Kidney (tissue), 14 donors: Measurements from ENCODE around the gene ADPRS. TPM values are rescaled to one million over a fixed set of nuclear protein-coding genes. Genes with fewer than 3 reads are reported as not detected.

Source experiments
- DNase-seq, 5 donors: peaks; one replicate each; pipeline ENCODE4 v3.0.0-alpha.2; 2013 to 2020
- FAIRE-seq: peaks from 2 replicates; lab custom pipeline; 2012; peaks lifted over from hg19 to GRCh38; lab: Jason Lieb, UNC
- H3K27ac ChIP-seq, 2 donors: one replicate each; pipeline ENCODE4 v1.7.0; 2013; ENCODE audit warnings: low read depth in 2 of 2, low read length in 2 of 2, inconsistent platforms in 1 of 2
- H3K27me3 ChIP-seq: one replicate; pipeline ENCODE4 v1.7.1; 2013; ENCODE audit warnings: low read length, inconsistent platforms; ENCODE audit not compliant: control insufficient read depth, insufficient read depth
- H3K36me3 ChIP-seq, 3 donors: one replicate each; pipeline versions ENCODE4 v1.7.0 to v1.7.1; 2013; ENCODE audit warnings: low read length in 3 of 3, control low read depth in 1 of 3, inconsistent platforms in 1 of 3; ENCODE audit not compliant: insufficient read depth in 3 of 3, control insufficient read depth in 2 of 3
- H3K4me1 ChIP-seq, 3 donors: one replicate each; pipeline versions ENCODE4 v1.7.0 to v1.7.1; 2013; ENCODE audit warnings: low read length in 3 of 3, inconsistent platforms in 1 of 3, low read depth in 1 of 3; ENCODE audit not compliant: control insufficient read depth in 2 of 3, insufficient read depth in 2 of 3
- H3K4me3 ChIP-seq, 3 donors: one replicate each; pipeline versions ENCODE4 v1.7.0 to v1.8.1; 2013; ENCODE audit warnings: low read length in 3 of 3, control low read depth in 1 of 3, inconsistent platforms in 1 of 3
- H3K9ac ChIP-seq, 3 donors: one replicate each; pipeline versions ENCODE4 v1.7.0 to v1.7.1; 2013; ENCODE audit warnings: low read length in 3 of 3, control low read depth in 1 of 3, inconsistent platforms in 1 of 3
- H3K9me3 ChIP-seq, 3 donors: one replicate each; pipeline versions ENCODE4 v1.7.0 to v1.7.1; 2013; ENCODE audit warnings: low read length in 3 of 3, control low read depth in 1 of 3, inconsistent platforms in 1 of 3; ENCODE audit not compliant: control insufficient read depth in 2 of 3, insufficient read depth in 1 of 3
- CTCF ChIP-seq: IDR thresholded peaks from 3 replicates; pipeline ENCODE4 v1.5.1; 2012; ENCODE audit warnings: mild to moderate bottlenecking, moderate library complexity, borderline replicate concordance; ENCODE audit not compliant: insufficient read depth; ENCODE audit errors: extremely low read depth
- intact Hi-C: fragments of 100-400 bp; cut with DNase I; formaldehyde crosslinking; loops from one replicate; pipeline ENCODE4 v1.11.1; 2022
- polyA plus RNA-seq: library from polyadenylated mRNA; stranded (reverse); fragments of 350-450 nt; fragmentation: Illumina TruSeq; extraction: RNeasy Lipid Tissue Mini Kit (QIAGEN cat#74804); gene quantifications from one replicate; pipeline ENCODE4 v1.2.3, GENCODE V29; 2014; ENCODE audit warnings: low read depth, low replicate concordance; ENCODE audit not compliant: insufficient read depth
- total RNA-seq: library from RNA; stranded (reverse); fragmentation: NEBNext Ultra II Directional; extraction: Animal tissue kit (Norgen Biotek cat#: 25700); gene quantifications from one replicate; pipeline ENCODE4 v1.2.1, GENCODE V29; 2021
- donor health status: control.
- donor health status: control.
- donor health status: control.
- donor health status: control.
- donor health status: control.
- donor health status: DM: yes; HTN: yes; CAD: no.
- donor health status: Normal renal cell carcinoma (clear cell type).

Gene ADPRS
- total and polyA plus RNA-seq, 2 donors from 2014 or later, result 26.9 to 36.4 TPM

- Histone ChIP-seq H3K9me3 (no peaks in the 10 kb centered on the region), H3K9ac (no peak overlapping the region), H3K4me3 (no peak overlapping the region), H3K27ac (no peak overlapping the region), H3K4me1 (peaks cover 0 to 6% (median 4%) of the 10 kb centered on the region in 3 donors), H3K36me3 (peaks cover 0 to 22% (median 15%) of the 10 kb centered on the region in 3 donors), H3K27me3 (no peaks in the 10 kb centered on the region)
- intact Hi-C loops, result no loop called here
- no peak for TF ChIP-seq CTCF
- DNase-seq (no peak), FAIRE-seq (no peak)
Observed at GRCh38 chr1:36142121-36142520, 53.4 kb downstream of the ADPRS start.

DNA sequence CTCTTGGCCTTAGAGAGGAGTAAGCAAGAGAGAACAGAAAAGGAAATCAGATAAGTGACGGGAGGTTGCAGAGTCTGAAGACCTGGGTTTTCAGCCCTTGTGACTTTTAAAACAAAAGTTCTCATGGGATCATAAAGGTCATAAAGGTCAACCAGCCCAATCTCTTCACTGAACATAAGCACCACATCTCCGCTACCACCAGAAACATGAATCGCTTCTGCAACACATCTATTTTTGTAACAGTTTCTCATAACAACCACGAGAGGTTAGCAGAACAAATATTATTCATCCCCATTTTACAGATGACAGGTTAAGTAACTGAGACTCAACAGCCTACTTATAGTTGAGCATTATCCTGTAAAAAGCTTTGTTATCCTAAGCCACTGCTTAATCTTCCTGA, 54.7 kb downstream of the ADPRS start:
- no peak for FAIRE-seq
- TF ChIP-seq CTCF, result no peak
- H3K4me1 ChIP-seq, result peaks cover 0 to 6% (median 4%) of the 10 kb centered on the region in 3 donors

More for the DNA sequence above, 54.7 kb downstream of the ADPRS start:
- Histone ChIP-seq H3K27ac (no peak overlapping the region), H3K4me3 (no peak overlapping the region), H3K36me3 (peaks cover 0 to 10% (median 5%) of the 10 kb centered on the region in 3 donors), H3K9me3 (no peaks in the 10 kb centered on the region), H3K27me3 (no peaks in the 10 kb centered on the region), H3K9ac (no peak overlapping the region)
- intact Hi-C loops, result no loop called here
- DNase-seq, result no peak

Other genes with a start within 250 kb of the ADPRS start
- 21.4 TPM for gene AGO1, start 205.7 kb upstream of the ADPRS start, total RNA-seq
- 3.3 TPM for gene AGO1, start 205.7 kb upstream of the ADPRS start, polyA plus RNA-seq
- 28.2 TPM for gene AGO3, start 157.8 kb upstream of the ADPRS start, total RNA-seq
- 2.8 TPM for gene AGO3, start 157.8 kb upstream of the ADPRS start, polyA plus RNA-seq
- gene TEKT2, start 4.8 kb upstream of the ADPRS start, total RNA-seq, result 5.7 TPM
- 2.4 TPM for gene TEKT2, start 4.8 kb upstream of the ADPRS start, polyA plus RNA-seq
- 6.4 TPM for gene COL8A2, start 36.3 kb downstream of the ADPRS start, total RNA-seq
- gene COL8A2, start 36.3 kb downstream of the ADPRS start, polyA plus RNA-seq, result 0.90 TPM
- 58.4 TPM for gene TRAPPC3, start 60.6 kb downstream of the ADPRS start, total RNA-seq
- 102 TPM for gene TRAPPC3, start 60.6 kb downstream of the ADPRS start, polyA plus RNA-seq
- gene MAP7D1, start 67.3 kb downstream of the ADPRS start, total RNA-seq, result 78.7 TPM
- gene MAP7D1, start 67.3 kb downstream of the ADPRS start, polyA plus RNA-seq, result 47.5 TPM
- 102 TPM for gene THRAP3, start 135.6 kb downstream of the ADPRS start, total RNA-seq
- 28.0 TPM for gene THRAP3, start 135.6 kb downstream of the ADPRS start, polyA plus RNA-seq
- 33.4 TPM for gene SH3D21, start 217.5 kb downstream of the ADPRS start, total RNA-seq
- 5.7 TPM for gene SH3D21, start 217.5 kb downstream of the ADPRS start, polyA plus RNA-seq
- 31.8 TPM for gene EVA1B, start 234.8 kb downstream of the ADPRS start, total RNA-seq
- 91.8 TPM for gene EVA1B, start 234.8 kb downstream of the ADPRS start, polyA plus RNA-seq